ENCODE results near the gene DOCK1.

DNA sequence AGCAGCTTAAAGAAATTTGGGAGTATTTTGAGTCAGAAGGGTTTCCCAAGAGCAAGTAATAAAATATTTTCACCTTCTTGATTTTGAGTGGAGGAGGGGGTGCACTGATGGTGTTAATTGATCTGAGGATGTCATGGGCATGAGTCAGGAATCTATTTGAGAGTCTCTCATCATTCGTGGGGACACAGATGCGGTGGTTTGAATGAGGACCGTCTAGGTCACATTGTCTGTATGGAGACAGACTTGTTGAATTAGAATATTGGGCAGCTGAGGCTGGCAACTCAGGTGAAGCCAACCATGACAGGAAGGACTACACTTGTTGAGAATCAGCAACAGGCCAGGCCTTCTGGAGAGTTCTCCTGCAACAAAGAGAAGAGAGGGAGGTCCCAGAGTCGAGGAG is 164.2 kb downstream of the DOCK1 start:
- TF ChIP-seq, protein P1, sequence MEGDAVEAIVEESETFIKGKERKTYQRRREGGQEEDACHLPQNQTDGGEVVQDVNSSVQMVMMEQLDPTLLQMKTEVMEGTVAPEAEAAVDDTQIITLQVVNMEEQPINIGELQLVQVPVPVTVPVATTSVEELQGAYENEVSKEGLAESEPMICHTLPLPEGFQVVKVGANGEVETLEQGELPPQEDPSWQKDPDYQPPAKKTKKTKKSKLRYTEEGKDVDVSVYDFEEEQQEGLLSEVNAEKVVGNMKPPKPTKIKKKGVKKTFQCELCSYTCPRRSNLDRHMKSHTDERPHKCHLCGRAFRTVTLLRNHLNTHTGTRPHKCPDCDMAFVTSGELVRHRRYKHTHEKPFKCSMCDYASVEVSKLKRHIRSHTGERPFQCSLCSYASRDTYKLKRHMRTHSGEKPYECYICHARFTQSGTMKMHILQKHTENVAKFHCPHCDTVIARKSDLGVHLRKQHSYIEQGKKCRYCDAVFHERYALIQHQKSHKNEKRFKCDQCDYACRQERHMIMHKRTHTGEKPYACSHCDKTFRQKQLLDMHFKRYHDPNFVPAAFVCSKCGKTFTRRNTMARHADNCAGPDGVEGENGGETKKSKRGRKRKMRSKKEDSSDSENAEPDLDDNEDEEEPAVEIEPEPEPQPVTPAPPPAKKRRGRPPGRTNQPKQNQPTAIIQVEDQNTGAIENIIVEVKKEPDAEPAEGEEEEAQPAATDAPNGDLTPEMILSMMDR (IDR thresholded peaks at IDR 0.05 in 4 of 5, conservative IDR thresholded peaks at IDR 0.05 in 1 of 5) = no peak
- no peak for TF ChIP-seq POLR2A (IDR thresholded peaks at IDR 0.05)

Measured in gastrocnemius medialis (tissue), 4 donors.